B cell (primary cell): ENCODE measurements around the gene STH.

Experiments used
- EZH2 ChIP-seq: IDR thresholded peaks from 2 replicates; pipeline ENCODE4 v1.6.1; 2012; ENCODE audit warnings: borderline replicate concordance, low read depth, mild to moderate bottlenecking, moderate library complexity, low read length; ENCODE audit not compliant: insufficient read depth, poor library complexity, severe bottlenecking
- TF ChIP-seq, protein P1 (sequence below): fragments of 200-600 bp; IDR thresholded peaks from one replicate; pipeline ENCODE4 v1.8.0; 2022; ENCODE audit warnings: antibody characterized with exemption, mild to moderate bottlenecking

DNA sequence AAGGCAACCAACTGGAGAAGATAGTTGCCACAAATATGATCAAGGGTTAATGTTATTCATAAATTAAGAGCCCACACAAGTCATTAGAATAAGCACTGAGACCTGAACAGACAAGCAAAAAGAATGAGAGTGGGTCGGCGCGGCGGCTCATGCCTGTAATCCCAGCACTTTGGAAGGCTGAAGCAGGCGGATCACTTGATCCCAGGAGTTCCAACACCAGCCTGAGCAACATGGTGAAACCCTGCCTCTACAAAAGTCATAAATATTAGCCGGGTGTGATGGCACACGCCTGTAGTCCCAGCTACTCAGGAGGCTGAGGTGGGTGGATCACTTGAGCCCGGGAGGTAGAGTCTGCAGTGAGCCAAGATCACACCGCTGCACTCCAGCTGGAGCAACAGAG lies 40.7 kb upstream of the STH start:
- no peak for TF ChIP-seq EZH2
- TF ChIP-seq, protein P1, sequence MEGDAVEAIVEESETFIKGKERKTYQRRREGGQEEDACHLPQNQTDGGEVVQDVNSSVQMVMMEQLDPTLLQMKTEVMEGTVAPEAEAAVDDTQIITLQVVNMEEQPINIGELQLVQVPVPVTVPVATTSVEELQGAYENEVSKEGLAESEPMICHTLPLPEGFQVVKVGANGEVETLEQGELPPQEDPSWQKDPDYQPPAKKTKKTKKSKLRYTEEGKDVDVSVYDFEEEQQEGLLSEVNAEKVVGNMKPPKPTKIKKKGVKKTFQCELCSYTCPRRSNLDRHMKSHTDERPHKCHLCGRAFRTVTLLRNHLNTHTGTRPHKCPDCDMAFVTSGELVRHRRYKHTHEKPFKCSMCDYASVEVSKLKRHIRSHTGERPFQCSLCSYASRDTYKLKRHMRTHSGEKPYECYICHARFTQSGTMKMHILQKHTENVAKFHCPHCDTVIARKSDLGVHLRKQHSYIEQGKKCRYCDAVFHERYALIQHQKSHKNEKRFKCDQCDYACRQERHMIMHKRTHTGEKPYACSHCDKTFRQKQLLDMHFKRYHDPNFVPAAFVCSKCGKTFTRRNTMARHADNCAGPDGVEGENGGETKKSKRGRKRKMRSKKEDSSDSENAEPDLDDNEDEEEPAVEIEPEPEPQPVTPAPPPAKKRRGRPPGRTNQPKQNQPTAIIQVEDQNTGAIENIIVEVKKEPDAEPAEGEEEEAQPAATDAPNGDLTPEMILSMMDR = no peak
